SK-N-SH (cell line): Measurements from ENCODE around the gene ARID4B. TPM values are rescaled to one million over a fixed set of nuclear protein-coding genes. Genes with fewer than 3 reads are reported as not detected.

Experiments
- CTCF ChIA-PET: fragments of 300-600, 350-600 bp; formaldehyde crosslinking; extraction: SDS; loops from one replicate; lab custom pipeline; 2021; lab: Yijun Ruan, JAX
- POLR2A ChIA-PET: fragments of 350-600 bp; sonication (Branson Sonifier 250); formaldehyde crosslinking; extraction: SDS; loops from one replicate; lab custom pipeline; 2020; ENCODE audit warnings: antibody characterized with exemption, inconsistent platforms; lab: Yijun Ruan, JAX
- DNase-seq: peaks from one replicate; pipeline ENCODE4 v3.0.0; 2012
- H2AFZ ChIP-seq: fragments of 200-600 bp; sonication (generic); 2 replicates; pipeline ENCODE4 v1.8.1; 2016; ENCODE audit warnings: antibody characterized with exemption, mild to moderate bottlenecking, low read depth
- H3F3A ChIP-seq: fragments of 200-600 bp; sonication (generic); replicated peaks from 2 replicates; pipeline ENCODE3; 2016; ENCODE audit warnings: antibody characterized with exemption, mild to moderate bottlenecking; ENCODE audit not compliant: insufficient read depth
- H3K27ac ChIP-seq, 2 experiments: fragments of 200-500 bp in 1 of 2; fragments of 200-600 bp in 1 of 2; sonication (Bioruptor generic) in 1 of 2; sonication (generic), shearing (Covaris generic) in 1 of 2; 2 replicates each; pipeline versions ENCODE4 v1.5.1 to v1.6.1; 2014 to 2016; ENCODE audit warnings: low read depth in 2 of 2, inconsistent platforms in 1 of 2, low read length in 1 of 2, mild to moderate bottlenecking in 1 of 2, mixed read lengths in 1 of 2
- H3K27me3 ChIP-seq: fragments of 200-600 bp; sonication (generic), shearing (Covaris generic); 2 replicates; pipeline ENCODE4 v1.6.1; 2016; ENCODE audit warnings: mixed run types; ENCODE audit not compliant: insufficient read depth
- H3K36me3 ChIP-seq, 2 experiments: fragments of 200-500 bp in 1 of 2; fragments of 200-600 bp in 1 of 2; sonication (Bioruptor generic) in 1 of 2; sonication (generic) in 1 of 2; replicated peaks in 1 of 2; 2 replicates each; pipeline versions ENCODE3 to v1.5.1; 2014 to 2016; ENCODE audit warnings: low read length in 1 of 2, mild to moderate bottlenecking in 1 of 2; ENCODE audit not compliant: insufficient read depth in 2 of 2, control insufficient read depth in 1 of 2
- H3K4me1 ChIP-seq, 2 experiments: fragments of 200-500 bp in 1 of 2; fragments of 200-600 bp in 1 of 2; sonication (Bioruptor generic) in 1 of 2; sonication (generic), shearing (Covaris generic) in 1 of 2; 2 replicates each; pipeline versions ENCODE4 v1.5.1 to v1.6.1; 2014 to 2016; ENCODE audit warnings: low read depth in 1 of 2, low read length in 1 of 2, mixed run types in 1 of 2; ENCODE audit not compliant: insufficient read depth in 2 of 2, control insufficient read depth in 1 of 2
- H3K4me2 ChIP-seq: fragments of 200-600 bp; sonication (generic), shearing (Covaris generic); 2 replicates; pipeline ENCODE4 v1.6.1; 2017; ENCODE audit warnings: mixed run types
- H3K4me3 ChIP-seq, 2 experiments: fragments of 200-500 bp in 1 of 2; fragments of 200-600 bp in 1 of 2; sonication (Bioruptor generic) in 1 of 2; sonication (generic), shearing (Covaris generic) in 1 of 2; 2 replicates each; pipeline versions ENCODE4 v1.5.1 to v1.8.1; 2014 to 2016; ENCODE audit warnings: low read depth in 2 of 2, inconsistent platforms in 1 of 2, low read length in 1 of 2, mild to moderate bottlenecking in 1 of 2, mixed read lengths in 1 of 2, moderate library complexity in 1 of 2
- H3K79me2 ChIP-seq: fragments of 200-600 bp; sonication (generic); 2 replicates; pipeline ENCODE4 v1.8.1; 2017; ENCODE audit warnings: mild to moderate bottlenecking; ENCODE audit not compliant: insufficient read depth
- H3K9ac ChIP-seq: fragments of 200-600 bp; sonication (generic); 2 replicates; pipeline ENCODE4 v1.6.1; 2017; ENCODE audit warnings: mixed run types
- H3K9me2 ChIP-seq: fragments of 200-600 bp; sonication (generic); 2 replicates; pipeline ENCODE4 v1.6.1; 2017; ENCODE audit warnings: mixed run types
- H3K9me3 ChIP-seq: fragments of 200-600 bp; sonication (generic); 2 replicates; pipeline ENCODE4 v1.6.1; 2017; ENCODE audit warnings: mixed run types, mild to moderate bottlenecking, moderate library complexity
- H4K20me1 ChIP-seq: fragments of 200-600 bp; sonication (generic); 2 replicates; pipeline ENCODE4 v1.6.1; 2017; ENCODE audit warnings: mild to moderate bottlenecking, mixed run types; ENCODE audit not compliant: insufficient read depth
- ELF1 ChIP-seq: IDR thresholded peaks from 2 replicates; pipeline ENCODE4 v1.4.0; 2012
- GATA2 ChIP-seq: sonication (generic); formaldehyde crosslinking; IDR thresholded peaks from 2 replicates; pipeline ENCODE4 v1.5.0; 2020; ENCODE audit warnings: mild to moderate bottlenecking, missing genetic modification reagents
- IRF3 ChIP-seq: fragments of 150-350 bp; IDR thresholded peaks from 2 replicates; pipeline ENCODE4 v1.6.1; 2016; ENCODE audit warnings: mild to moderate bottlenecking, low read depth, low read length
- JUND ChIP-seq: IDR thresholded peaks from 2 replicates; pipeline ENCODE4 v1.4.0; 2012
- MXI1 ChIP-seq: IDR thresholded peaks from 2 replicates; pipeline ENCODE4 v1.6.1; 2012; ENCODE audit warnings: mild to moderate bottlenecking, low read depth, low read length, improper control_type of control experiment
- NFIC ChIP-seq: IDR thresholded peaks from 2 replicates; pipeline ENCODE4 v1.4.0; 2012; ENCODE audit warnings: borderline replicate concordance
- PBX3 ChIP-seq: IDR thresholded peaks from 2 replicates; pipeline ENCODE4; 2012
- RAD21 ChIP-seq: IDR thresholded peaks from 2 replicates; pipeline ENCODE4 v1.6.1; 2012; ENCODE audit warnings: mild to moderate bottlenecking, low read length
- RCOR1 ChIP-seq: fragments of 150-350 bp; IDR thresholded peaks from 2 replicates; pipeline ENCODE4 v1.6.1; 2017; ENCODE audit warnings: antibody characterized with exemption, low read length
- RFX5 ChIP-seq: IDR thresholded peaks from 2 replicates; pipeline ENCODE4 v1.6.1; 2012; ENCODE audit warnings: mild to moderate bottlenecking, improper control_type of control experiment, low read length
- SIN3A ChIP-seq: IDR thresholded peaks from 2 replicates; pipeline ENCODE4 v1.6.1; 2012; ENCODE audit warnings: low read depth, mild to moderate bottlenecking, low read length, moderate library complexity, borderline replicate concordance
- YY1 ChIP-seq: IDR thresholded peaks from 2 replicates; pipeline ENCODE4 v1.4.0; 2012; ENCODE audit warnings: low read depth, mild to moderate bottlenecking
- ZBTB33 ChIP-seq: IDR thresholded peaks from 2 replicates; pipeline ENCODE4 v1.4.0; 2012; ENCODE audit warnings: low read depth, borderline replicate concordance
- WGBS: methylation state at CpG from one replicate; pipeline ENCODE4 v1.1.6; 2017; ENCODE audit warnings: low lambda C conversion rate; 5-methylcytosine and 5-hydroxymethylcytosine counted together
- polyA plus RNA-seq, 3 experiments: library from polyadenylated mRNA; depleted of rRNA; stranded (reverse); fragments of >200 nt; gene quantifications; 2 replicates each; pipeline ENCODE4 v1.2.3, GENCODE V29; 2012

Gene ARID4B
- polyA plus RNA-seq, 1 of the 3 experiments (the other 2 are of a cell fraction), result 4.4 TPM

GRCh38 chr1:235127203-235127602, 200.8 kb downstream of the ARID4B start:
- peak overlapping the region; percentile 76 for H3K4me2 ChIP-seq
- peaks cover 26% of the 10 kb centered on the region for H3F3A ChIP-seq
- H3K9ac ChIP-seq, result peak overlapping the region; percentile 84
- no peak overlapping the region for H2AFZ ChIP-seq
- no peaks in the 10 kb centered on the region for H3K27me3 ChIP-seq
- peaks cover 21 to 23% of the 10 kb centered on the region in 2 experiments for H3K36me3 ChIP-seq
- peak overlapping the region; percentile 70 to 75 for H3K4me3 ChIP-seq
- no peak overlapping the region; a peak in 1 of 4 replicates for H3K27ac ChIP-seq
- no peaks in the 10 kb centered on the region for H3K9me3 ChIP-seq
- DNase-seq, result no peak
- peaks cover 8 to 9% of the 10 kb centered on the region in 2 experiments; a peak in 3 of 4 replicates for H3K4me1 ChIP-seq
- CTCF ChIA-PET, result interaction anchor here (0.6 to 1.5 kb wide), 8 partner anchors 9 to 288 kb away, joined by 3 to 5 read pairs (median 3); no protein-coding TSS in a partner anchor
- WGBS, result 10% methylated on average over 4 of the region's 4 CpGs
- H3K79me2 ChIP-seq, result peaks cover 64% of the 10 kb centered on the region
- 0 out of 2 replicates have a peak, but pooled peaks have one; percentile 43 for TF ChIP-seq MXI1
- TF ChIP-seq RFX5, result no peak
- TF ChIP-seq GATA2 (CRISPR knock-in tag), result no peak
- POLR2A ChIA-PET, result no interaction called here
- no peaks in the 10 kb centered on the region for H3K9me2 ChIP-seq
- H4K20me1 ChIP-seq, result peaks cover 55% of the 10 kb centered on the region

DNA sequence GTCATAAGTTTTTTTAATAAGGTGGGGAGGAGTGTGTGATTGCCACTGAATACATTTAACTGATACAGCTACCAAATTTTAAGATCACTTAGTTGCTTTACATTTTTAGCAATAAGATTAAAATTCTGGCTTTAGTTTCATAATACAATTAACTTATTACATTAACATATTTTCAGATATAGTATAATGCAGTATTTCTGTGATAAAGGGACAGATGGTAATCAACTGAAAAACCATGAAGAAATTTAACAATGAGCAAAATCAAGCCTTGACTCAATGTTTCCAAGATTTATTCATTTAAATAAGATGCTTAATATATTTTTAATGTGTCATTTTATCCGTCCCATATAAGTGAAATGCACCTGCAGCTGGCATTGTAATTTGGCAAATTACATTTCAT, 203.3 kb downstream of the ARID4B start:
- Histone ChIP-seq H3K79me2 (peaks cover 90% of the 10 kb centered on the region), H3K4me3 (no peak overlapping the region), H3K9me3 (no peaks in the 10 kb centered on the region), H3K4me2 (no peak overlapping the region), H3K9me2 (no peaks in the 10 kb centered on the region), H3K36me3 (peaks cover 30 to 34% of the 10 kb centered on the region in 2 experiments), H4K20me1 (peaks cover 79% of the 10 kb centered on the region), H2AFZ (no peak overlapping the region), H3F3A (peaks cover 11% of the 10 kb centered on the region), H3K9ac (no peak overlapping the region), H3K27ac (no peak overlapping the region), H3K27me3 (no peaks in the 10 kb centered on the region), H3K4me1 (peaks cover 9 to 10% of the 10 kb centered on the region in 2 experiments; a peak in 3 of 4 replicates)
- TF ChIP-seq SIN3A (no peak), PBX3 (no peak), GATA2 (CRISPR knock-in tag) (no peak), IRF3 (no peak), MXI1 (no peak), ZBTB33 (no peak), RFX5 (no peak), YY1 (no peak), RCOR1 (no peak), JUND (no peak), NFIC (no peak), RAD21 (no peak), ELF1 (no peak)
- POLR2A ChIA-PET, result no interaction called here
- CTCF ChIA-PET, result interaction anchor here (0.9 to 1.3 kb wide), 4 partner anchors 20 to 292 kb away, joined by 3 to 5 read pairs (median 4); no protein-coding TSS in a partner anchor
- WGBS, result 88% methylated on average over 1 of the region's 1 CpG
- no peak for DNase-seq
